HG02943 (cell line): ENCODE data around the gene SAMD8.

Experiments used
- ATAC-seq: cut with Tn5 transposase; IDR thresholded peaks from one replicate; pipeline ENCODE4 v1.9.1; 2021; ENCODE audit warnings: mild to moderate bottlenecking, low read depth, moderate library complexity; ENCODE audit not compliant: unreplicated experiment

SAMD8 gene

DNA sequence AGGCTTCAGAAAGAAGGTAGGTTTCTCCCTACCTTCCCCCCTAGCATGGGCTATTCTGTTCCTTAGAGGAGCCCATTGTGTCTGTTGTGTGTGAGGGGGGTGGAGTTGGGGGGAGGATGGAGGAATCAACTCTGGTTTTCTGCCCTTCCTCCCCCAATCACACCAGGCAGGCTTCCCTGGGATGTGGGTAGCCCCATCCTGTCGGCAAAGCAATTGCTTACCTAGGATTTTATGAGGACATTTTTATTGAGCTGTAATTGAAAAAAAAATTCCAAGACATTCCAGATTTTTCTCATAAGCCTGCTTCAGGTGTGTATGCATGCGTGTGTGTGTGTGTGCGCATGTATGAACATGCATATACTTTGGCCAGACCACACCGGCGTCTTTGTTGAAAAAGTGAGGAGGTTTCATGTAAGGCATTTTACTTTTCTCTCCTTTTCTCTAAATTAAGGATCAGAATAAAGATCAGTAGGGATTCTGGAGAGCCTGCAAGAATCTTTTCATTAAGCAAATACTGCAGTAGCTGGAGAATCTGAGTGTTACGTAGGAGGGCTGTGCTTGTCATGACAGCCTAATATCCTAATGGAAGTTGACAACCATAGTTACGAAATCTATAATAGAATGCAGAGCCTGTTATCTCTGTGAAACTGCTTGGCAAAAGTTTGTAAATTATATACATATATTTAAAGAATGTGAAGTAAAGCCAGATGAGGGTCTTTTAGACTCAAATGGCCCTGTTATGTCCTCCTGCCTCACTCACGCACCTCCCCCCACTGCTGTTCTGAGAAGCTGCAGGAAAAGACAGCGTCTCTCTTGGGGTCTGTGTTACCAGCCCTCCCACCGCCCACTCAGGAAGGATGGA lies 27.3 kb upstream of the SAMD8 start:
- no peak for ATAC-seq

DNA sequence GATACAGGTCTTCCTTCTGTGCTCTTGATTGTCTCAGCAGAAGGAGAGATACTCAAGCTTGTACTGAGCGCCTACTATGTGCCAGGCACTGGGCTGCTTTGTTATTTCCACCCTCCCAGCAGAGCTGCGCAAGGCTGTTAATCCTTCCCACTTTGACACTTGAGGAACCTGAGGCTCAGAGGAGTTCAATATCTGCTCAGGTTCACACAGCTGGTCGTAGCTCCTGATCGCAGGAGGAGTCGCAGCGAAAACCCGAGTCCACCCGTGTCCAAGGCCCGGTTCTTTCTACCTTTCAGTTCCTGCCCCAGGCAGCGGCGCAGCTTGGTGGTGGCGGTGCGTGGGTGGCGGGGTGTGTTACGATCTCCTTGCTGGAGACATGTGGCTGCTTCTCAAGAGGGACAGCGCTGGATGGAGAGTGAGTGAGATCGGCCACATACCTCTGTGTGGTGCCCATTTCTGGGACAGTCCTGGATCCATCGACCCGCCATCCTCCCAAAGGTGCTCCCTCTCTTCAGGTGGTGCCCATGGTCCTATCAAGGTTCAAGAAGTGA lies 26.5 kb upstream of the SAMD8 start:
- no peak for ATAC-seq

DNA sequence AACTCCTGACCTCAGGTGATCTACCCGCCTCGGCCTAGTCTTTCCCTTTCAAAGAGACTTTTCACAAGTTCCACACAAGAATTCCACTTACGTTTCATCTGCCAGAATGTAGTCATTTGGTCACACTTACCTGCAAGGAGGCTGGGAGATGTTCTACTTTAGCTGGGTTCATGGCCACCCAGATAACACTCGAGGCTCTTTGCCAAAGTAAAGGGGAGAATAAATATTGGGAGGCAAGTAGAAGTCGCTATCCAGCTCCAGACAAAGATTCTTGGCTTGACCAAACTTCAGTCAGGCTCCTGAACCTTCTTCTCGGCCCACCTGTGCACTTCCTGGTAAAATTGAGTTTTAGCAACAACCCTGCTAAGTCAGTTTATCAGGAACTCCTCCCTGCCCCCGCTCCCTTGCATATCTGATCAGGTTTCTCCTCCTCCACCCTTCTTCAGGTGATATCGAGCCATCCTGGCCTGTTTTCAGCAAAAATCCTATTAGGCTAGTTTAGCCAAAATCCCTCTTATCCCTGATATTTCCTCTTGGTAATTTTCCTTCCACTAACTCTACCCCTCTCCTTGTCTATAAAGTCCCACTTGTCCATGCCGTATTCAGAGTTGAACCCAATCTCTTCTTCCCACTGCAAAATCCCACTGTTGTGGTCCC lies 25.1 kb upstream of the SAMD8 start:
- no peak for ATAC-seq

DNA sequence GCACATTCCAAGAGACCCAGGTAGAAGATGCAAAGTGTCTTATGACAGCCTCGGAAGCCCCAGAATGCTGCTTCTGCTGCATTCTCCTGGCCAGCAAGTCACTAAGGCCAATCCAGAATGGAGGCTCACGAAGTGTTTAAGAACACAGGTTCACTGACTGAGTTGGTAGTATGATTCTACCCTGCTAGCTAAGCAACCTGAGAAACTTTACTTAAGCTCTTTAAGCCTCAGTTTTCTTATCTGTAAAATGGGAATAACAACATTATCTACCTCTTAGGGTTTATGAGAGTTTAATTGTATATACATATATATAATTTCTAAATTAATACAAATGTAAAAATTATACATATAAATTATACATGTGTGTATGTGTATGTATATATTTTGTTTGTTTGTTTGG lies 22.8 kb upstream of the SAMD8 start:
- no peak for ATAC-seq

DNA sequence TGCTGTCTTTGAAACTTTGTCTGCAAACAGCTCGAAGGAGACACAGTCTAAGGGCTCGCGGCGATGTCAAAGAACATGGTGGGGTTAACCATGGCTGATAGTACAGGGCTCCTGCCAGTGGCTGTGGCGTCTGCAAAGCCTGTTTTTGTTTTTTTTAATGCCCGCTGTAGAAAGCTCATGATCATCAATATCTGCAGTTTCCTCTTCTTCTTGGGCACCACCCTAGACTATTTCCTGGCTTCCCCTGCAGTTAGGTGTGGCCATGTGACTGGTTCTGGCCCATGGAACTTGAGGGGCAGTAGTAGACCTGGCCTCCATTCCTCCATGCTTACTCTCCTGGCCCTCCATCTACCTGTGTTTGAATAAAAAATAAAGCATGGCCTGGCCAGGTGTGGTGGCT lies 21.8 kb upstream of the SAMD8 start:
- ATAC-seq, result no peak

DNA sequence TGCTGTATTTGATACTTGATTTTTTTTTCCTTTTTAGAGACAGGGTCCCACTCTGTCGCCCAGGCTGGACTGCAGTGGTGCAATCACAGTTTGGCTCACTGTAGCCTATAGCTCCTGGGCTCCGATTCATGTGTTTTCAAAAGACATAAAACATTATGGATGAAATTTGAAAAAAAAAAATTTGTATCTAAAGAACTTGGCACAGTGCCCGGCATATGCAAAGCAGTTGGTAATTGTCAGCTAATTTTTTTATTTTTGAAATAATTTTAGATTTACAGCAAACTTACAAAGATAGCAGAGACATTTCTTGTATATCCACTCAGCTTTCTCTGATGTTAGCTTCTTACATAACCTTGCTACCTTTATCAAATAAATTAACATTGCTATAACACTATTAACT lies 20.3 kb upstream of the SAMD8 start:
- no peak for ATAC-seq

DNA sequence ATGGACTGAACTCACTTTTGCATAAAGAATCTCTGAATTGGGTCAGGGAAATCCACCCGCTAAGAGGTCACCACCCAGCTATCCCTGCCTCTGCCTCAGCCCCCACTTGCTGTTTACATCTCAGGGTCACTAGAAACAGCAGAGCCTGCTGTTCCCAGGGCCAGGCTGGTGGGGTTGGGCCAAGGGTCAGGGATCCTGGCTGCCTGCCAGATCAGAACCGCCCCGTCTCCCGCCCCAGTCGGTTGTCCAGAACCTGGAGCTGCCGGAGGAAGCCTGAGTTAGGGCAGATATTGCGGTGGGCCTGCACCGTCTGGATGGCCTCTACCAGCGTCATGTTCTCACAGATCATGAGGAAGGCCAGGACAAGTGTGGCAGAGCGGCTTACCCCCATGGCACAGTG lies 17.0 kb upstream of the SAMD8 start:
- ATAC-seq, result no peak

DNA sequence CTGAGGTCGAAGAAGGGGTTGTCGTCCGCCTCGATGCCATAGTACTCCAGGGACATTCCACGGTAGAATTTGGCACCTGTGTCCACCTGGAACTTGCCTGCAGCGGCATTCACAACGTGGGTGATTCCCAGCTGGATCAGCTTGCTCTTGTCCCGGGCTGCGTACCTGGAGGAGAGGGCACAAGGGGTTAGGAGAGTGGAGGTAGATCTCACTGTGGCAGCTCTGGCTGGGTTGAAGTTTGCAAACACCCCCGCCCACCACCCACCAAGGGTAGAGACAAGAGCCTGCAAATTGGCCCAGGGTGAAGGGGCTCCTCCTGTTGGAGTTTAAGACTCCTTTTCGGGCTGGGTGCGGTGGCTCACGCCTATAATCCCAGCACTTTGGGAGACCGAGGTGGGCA lies 15.8 kb upstream of the SAMD8 start:
- no peak for ATAC-seq

DNA sequence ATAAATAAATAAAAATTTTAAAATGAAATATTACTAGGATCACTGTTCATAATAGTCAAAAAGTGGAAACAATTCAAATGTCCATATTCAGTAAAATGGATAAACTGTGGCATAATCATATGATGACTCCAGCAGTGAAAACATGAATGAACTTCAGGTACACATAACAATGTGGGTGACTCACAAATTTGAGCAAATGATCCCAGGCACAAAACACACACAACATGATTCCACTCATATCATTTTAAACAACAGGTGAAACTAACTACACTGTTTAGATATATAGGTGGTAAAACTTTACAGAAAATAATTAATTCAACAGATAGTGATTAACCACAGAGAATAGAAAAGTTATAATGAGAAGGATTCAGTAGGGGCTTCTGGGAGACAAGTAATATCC lies 14.7 kb upstream of the SAMD8 start:
- ATAC-seq, result no peak

DNA sequence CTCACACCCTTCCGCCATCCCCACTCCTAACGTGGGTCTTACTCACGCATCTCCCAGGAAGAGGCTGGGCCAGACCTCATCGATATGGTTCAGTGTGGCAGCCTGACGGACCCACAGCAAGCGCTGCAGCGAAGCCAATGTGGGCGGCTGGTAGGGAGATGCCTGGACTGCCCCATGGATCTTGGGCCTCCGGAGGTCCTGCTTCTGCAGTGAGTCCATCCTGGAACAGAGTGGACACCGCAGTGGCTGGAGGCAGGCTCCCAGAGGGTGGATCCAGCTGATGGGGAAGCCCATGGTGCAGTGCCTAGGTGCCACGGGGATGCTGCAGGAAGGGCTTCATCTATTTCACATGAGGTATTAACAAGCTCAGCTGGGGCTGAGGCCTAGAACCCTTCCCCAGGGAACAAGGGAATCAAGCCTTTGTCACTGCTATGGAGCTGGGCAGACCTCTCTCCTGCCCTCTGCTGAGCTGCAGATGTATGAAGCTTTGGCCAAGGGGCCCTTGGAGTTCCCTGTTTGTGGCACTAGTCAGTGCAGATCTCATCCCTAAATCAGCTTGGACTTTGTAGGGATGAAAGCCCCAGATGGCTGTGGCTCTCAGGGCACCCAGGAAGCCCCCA lies 13.7 kb upstream of the SAMD8 start:
- no peak for ATAC-seq

DNA sequence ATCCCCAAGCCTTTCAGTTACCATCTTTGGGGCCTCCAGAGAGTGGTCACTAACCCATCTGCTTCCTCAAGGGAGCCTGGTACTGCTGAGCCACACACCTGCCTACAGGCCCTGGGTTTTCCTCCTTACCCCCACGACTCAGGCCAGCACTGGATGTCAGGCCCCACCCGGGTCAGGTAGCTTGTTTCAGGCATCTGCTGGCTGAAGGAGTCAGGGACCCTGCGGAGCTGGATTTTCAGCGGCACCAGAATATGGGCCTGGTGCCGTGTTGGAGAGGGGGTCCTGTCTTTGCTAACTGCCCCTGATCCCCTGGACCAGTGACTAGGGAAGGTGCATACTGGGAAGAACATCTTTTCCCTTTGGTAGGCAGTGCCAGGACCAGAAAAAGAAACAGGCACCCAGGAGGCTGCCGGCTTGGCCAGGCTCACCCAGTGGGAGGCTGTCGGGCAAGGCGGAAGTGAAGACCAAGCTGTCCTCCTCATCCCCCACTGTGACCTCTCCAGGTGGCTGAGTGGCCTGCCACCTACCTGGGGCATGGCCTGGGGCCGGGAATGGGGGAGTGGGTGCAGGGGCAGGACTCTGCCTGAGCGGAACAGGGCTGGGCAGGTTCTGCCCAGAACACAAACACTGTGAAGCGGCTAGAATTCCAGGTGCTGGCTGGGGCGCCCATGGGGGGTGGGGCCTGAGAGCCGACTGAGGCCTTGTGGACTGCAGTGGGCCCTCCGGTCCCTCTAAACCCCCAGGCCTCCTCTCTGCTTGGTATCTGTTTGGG lies 12.4 kb upstream of the SAMD8 start:
- no peak for ATAC-seq

DNA sequence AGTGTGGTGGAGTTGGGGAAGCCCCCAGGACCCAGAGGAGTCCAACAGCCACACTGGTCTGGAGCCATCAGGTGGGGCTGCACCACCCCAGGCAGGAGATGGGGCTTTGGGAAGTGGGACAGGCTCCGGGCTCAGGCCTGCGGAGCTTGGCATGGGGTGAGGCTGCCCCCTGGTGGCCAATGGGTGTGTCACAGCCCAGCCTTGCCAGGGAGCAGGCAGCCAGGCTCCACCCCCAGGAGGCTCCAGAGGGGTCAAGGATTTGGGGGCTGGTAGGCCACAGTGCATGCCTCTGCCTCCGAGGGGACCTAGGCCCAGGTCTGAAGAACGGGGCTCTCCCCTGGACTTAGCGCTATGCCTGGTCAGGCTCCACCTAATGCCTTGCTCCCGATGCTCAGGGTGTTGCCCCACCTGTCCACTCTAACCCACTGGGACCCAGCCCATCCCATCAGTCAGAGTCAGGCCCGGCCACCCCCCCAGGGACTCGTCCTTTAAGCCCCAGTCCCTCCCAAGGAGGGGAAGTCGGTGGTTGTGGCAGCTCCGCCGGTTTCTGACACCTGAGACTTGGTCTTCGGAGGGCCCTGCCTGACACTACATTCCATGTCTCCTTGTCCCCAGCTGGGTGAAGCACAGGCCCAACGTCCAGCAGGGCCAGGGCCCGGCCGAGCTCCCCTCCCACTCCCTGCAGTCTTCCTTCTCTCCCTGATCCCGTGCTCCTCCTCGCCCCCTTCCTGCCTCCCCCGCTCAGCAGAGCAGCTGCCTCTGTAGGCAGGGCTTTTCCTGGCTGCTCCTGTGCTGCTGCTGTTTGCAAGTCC lies 11.3 kb upstream of the SAMD8 start:
- ATAC-seq, result no peak

DNA sequence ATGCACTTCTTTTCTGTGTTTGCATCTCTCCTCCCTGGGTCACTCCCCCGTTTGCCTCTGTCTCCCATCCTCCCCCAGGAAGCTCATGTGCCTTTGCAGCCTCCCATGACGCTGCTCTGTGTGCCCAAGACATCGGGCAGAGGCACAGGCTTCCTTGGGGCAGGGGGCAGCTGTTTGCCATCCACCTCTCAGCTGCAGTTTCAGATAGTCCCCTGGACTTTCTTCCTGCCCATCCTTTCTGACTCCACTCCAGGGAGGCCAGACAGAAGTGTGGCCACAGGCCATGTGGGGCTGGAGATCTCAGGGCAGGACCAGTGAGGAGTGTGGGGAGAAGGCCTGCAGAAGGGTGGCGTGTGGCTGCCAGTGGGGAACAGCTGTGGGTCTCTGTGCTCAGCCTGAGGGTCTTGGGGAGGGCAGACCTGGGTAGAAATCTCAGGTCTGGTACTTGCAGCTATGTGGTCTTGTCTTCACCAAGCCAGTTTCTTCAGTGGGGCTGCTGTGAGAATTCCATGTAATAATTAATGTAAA lies 10.6 kb upstream of the SAMD8 start:
- ATAC-seq, result no peak

DNA sequence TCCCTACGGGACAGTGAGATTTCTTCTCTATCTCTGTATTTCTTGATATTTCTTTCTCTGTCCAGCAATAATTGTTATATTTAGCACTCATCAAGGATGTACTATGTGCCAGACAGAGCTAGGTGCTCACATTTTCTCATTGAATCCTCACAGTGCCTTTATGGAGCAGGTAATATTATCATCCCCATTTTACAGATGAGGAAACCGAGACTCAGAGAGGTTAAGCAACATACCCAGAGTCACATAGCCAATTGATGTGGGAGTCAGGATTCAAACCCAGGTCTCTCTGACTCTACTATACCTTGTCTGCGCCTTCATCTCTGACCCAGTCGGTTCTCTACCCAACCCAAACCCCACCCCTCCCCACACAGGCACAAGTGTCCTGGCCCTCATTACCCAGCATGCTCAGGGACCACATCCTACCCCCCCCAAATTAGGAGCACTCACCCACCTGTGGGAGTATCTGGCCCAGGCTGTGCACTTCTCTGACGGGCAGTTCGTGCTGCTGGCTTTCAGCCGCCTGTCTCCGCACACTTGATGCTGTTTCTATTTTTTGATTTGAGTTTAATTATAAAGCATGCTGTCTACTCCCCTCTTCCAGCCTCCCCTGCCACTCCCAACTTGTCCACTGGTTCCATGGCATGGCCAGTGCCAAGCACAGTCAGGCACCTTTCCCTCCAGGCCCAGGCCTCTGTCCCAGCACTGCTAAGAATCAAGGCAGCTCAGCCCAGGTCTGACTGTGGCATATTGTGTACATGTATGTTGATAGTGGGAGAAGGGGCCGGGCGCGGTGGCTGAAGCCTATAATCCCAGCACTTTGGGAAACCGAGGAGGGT lies 9.8 kb upstream of the SAMD8 start:
- ATAC-seq, result no peak

DNA sequence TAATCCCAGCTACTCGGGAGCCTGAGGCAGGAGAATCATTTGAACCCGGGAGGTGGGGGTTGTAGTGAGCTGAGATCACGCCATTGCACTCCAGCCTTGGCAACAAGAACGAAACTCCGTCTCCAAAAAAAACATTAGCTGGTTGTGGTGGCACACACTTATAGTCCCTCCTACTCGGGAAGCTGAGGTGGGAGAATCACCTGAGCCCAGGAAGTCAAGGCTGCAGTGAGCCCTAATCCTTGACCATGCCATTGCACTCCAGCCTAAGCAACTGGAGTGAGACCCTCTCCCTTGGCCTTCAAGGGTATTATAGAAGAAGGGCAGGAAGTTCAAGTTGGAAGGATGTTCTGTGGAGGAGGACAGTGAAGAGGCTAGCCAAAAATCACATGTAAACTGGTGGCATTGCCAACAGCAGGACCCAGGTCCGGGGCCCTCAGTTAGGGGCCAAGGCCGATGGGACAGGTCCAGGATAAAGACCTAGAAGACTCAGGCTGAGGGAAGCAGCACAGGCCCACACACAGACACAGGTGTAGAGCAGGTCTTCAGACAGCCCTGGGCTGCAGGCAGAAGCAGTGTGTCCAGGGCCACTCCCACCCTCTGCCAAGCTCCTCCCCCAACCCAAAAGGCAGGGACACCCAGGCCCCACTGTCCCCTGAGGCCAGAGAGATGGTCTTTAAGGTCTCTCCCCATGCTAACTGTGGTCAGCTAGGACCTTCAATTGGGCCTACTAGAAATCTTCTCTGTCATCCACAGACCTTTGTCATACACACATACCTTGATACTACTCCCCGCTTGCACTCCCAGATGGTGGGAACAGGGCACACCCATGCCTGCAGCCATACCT lies 8.4 kb upstream of the SAMD8 start:
- no peak for ATAC-seq

DNA sequence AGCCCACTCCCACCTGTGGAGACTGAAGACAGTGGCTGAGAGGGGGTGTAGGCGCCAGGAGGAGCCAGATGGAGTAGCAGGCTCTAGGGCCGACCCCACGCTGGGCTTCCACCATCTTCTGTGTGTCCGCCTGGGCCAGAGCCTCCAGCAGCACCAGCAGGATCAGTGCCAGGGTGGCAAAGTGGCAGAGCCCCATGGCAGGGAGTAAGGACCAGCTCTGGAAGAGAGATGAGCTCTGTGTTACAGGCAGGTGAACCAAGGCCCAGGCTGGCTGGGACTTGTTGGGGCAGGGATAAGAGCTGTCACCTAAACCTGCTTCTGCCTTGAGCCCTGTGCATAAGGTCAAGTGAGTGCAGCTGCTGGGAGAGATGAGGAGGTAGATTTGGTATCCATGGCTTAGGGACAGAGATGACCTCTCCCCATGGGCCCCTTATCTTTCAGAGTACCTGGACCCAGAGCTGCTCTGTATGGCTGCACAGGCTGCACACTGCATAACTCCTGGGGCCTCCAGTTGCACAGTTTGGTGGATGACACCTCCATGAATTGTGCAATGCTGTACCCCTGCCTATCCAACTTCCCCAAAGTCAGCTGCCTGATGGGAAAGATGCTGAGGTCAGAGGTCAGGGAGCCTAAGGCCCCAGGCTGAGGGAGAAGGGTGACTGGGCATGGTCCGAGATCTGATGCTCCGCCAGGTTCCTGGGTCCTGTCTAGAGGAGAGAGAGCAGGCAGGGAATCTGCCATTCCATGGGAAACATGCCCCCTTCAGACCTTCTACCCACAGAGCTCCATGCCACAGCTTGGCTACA lies 7.4 kb upstream of the SAMD8 start:
- ATAC-seq, result no peak

DNA sequence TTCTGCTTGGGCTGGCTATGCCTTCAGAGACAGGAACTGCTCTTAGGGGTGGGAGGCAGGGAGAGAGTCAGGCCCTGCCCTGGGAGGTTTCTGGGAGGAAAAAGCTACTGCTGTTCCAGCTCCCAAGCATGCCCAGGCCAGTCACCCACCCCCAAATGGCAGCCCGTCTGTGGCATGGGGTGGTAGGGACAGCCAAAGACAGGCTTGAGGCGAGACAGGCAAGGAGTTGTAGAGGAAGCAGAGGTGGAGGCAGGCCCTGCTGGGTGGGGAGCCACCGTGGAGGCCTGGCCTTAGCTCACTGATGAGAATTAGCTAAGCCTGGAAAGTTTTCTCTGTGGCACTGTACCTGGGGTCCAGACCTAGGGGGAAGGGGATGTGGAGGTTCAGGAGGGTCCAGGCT lies 6.6 kb upstream of the SAMD8 start:
- no peak for ATAC-seq
